Common myeloid progenitor, CD34-positive (primary cell): ENCODE measurements around the gene ISCU.

Source experiments
- CTCF ChIA-PET: fragments of 350-600 bp; sonication (Branson Sonifier 250); formaldehyde crosslinking; loops from one replicate; lab custom pipeline; 2021; ENCODE audit warnings: antibody characterized with exemption; lab: Charles Lee
- POLR2A ChIA-PET: fragments of 350-600 bp; sonication (Branson Sonifier 250); formaldehyde crosslinking; loops from one replicate; lab custom pipeline; 2021; ENCODE audit warnings: antibody characterized with exemption; lab: Charles Lee
- DNase-seq, 3 donors: peaks; one replicate each; pipeline versions ENCODE4 v3.0.0 to v3.0.0-alpha.2; 2013
- H3K27ac ChIP-seq, 2 experiments: 1 replicate in 1 of 2; 2 replicates in 1 of 2; pipeline ENCODE4 v1.7.0; 2013; ENCODE audit warnings: inconsistent platforms in 2 of 2, low read length in 2 of 2, mild to moderate bottlenecking in 2 of 2, low read depth in 1 of 2, moderate library complexity in 1 of 2; ENCODE audit not compliant: severe bottlenecking in 2 of 2, insufficient read depth in 1 of 2, poor library complexity in 1 of 2
- H3K27me3 ChIP-seq, 5 experiments: replicated peaks in 2 of 5; 1 replicate in 3 of 5; 2 replicates in 2 of 5; pipeline versions ENCODE4 v1.6.1 to v1.7.0; 2013; ENCODE audit warnings: low read length in 4 of 5, mild to moderate bottlenecking in 2 of 5, moderate library complexity in 2 of 5, inconsistent platforms in 1 of 5; ENCODE audit not compliant: insufficient read depth in 5 of 5, control insufficient read depth in 4 of 5
- H3K36me3 ChIP-seq, 4 experiments: 1 replicate in 2 of 4; 2 replicates in 2 of 4; pipeline versions ENCODE4 v1.6.1 to v1.7.0; 2013; ENCODE audit warnings: low read length in 3 of 4, control low read depth in 1 of 4, mild to moderate bottlenecking in 1 of 4; ENCODE audit not compliant: control insufficient read depth in 4 of 4, insufficient read depth in 4 of 4
- H3K4me1 ChIP-seq, 4 experiments: 1 replicate in 3 of 4; 2 replicates in 1 of 4; pipeline versions ENCODE4 v1.6.1 to v1.7.1; 2013; ENCODE audit warnings: low read length in 3 of 4, mild to moderate bottlenecking in 3 of 4, control low read depth in 1 of 4, inconsistent platforms in 1 of 4, moderate library complexity in 1 of 4; ENCODE audit not compliant: control insufficient read depth in 4 of 4, insufficient read depth in 4 of 4; ENCODE audit errors: control extremely low read depth in 1 of 4
- H3K4me3 ChIP-seq, 7 experiments: 1 replicate in 4 of 7; 2 replicates in 3 of 7; pipeline versions ENCODE4 v1.5.1 to v1.7.0; 2013; ENCODE audit warnings: mild to moderate bottlenecking in 7 of 7, low read length in 6 of 7, moderate library complexity in 6 of 7, inconsistent platforms in 2 of 7, low read depth in 2 of 7, control low read depth in 1 of 7; ENCODE audit not compliant: insufficient read depth in 4 of 7, control insufficient read depth in 1 of 7; ENCODE audit errors: extremely low read depth in 1 of 7
- H3K9me3 ChIP-seq, 5 experiments: 1 replicate in 4 of 5; 2 replicates in 1 of 5; pipeline versions ENCODE4 v1.6.1 to v1.7.1; 2013; ENCODE audit warnings: low read length in 4 of 5, mild to moderate bottlenecking in 2 of 5, inconsistent platforms in 1 of 5, low read depth in 1 of 5, moderate library complexity in 1 of 5; ENCODE audit not compliant: control insufficient read depth in 4 of 5, insufficient read depth in 2 of 5; ENCODE audit errors: control extremely low read depth in 1 of 5
- WGBS: methylation state at CpG from one replicate; pipeline ENCODE4 v1.1.5; 2013; ENCODE audit not compliant: insufficient coverage; 5-methylcytosine and 5-hydroxymethylcytosine counted together

The ISCU gene

GRCh38 chr12:108575199-108575912 is 13.0 kb downstream of the ISCU start:
- CTCF ChIA-PET = interaction anchor here (2.0 to 20.3 kb wide), 3 partner anchors 8 to 47 kb away, joined by 6 to 591 read pairs (median 17); partner anchors contain the start of gene SELPLG
- DNase-seq = no peak
- no peaks in the 10 kb centered on the region for H3K9me3 ChIP-seq
- no peak overlapping the region for H3K27ac ChIP-seq
- WGBS = 98% methylated on average over 7 of the region's 9 CpGs
- no peak overlapping the region for H3K4me3 ChIP-seq
- POLR2A ChIA-PET = no interaction called here
- no peaks in the 10 kb centered on the region for H3K4me1 ChIP-seq
- no peaks in the 10 kb centered on the region for H3K27me3 ChIP-seq
- no peaks in the 10 kb centered on the region for H3K36me3 ChIP-seq

GRCh38 chr12:108576660-108577234 is 14.4 kb downstream of the ISCU start:
- no peaks in the 10 kb centered on the region for H3K36me3 ChIP-seq
- H3K4me1 ChIP-seq = no peaks in the 10 kb centered on the region
- CTCF ChIA-PET = interaction anchor here (0.7 to 20.3 kb wide), 8 partner anchors 10 to 46 kb away, joined by 3 to 591 read pairs (median 4); partner anchors contain the start of genes ISCU and SELPLG
- H3K4me3 ChIP-seq = no peak overlapping the region
- H3K9me3 ChIP-seq = no peaks in the 10 kb centered on the region
- H3K27ac ChIP-seq = no peak overlapping the region
- no peak for DNase-seq
- POLR2A ChIA-PET = no interaction called here
- 0% methylated on average over 1 of the region's 6 CpGs for WGBS
- no peaks in the 10 kb centered on the region for H3K27me3 ChIP-seq

- DNase-seq = no peak
- H3K27ac ChIP-seq = no peak overlapping the region
- H3K27me3 ChIP-seq = no peaks in the 10 kb centered on the region
- no peaks in the 10 kb centered on the region for H3K9me3 ChIP-seq
- ChIA-PET CTCF (interaction anchor here (0.7 to 20.3 kb wide), 6 partner anchors 11 to 45 kb away, joined by 3 to 591 read pairs (median 4); partner anchors contain the start of genes ISCU and SELPLG), POLR2A (no interaction called here)
- H3K36me3 ChIP-seq = no peaks in the 10 kb centered on the region
- no peaks in the 10 kb centered on the region for H3K4me1 ChIP-seq
- no peak overlapping the region for H3K4me3 ChIP-seq
These were observed 15.1 kb downstream of the ISCU start for GRCh38 chr12:108577458-108577857.

DNA sequence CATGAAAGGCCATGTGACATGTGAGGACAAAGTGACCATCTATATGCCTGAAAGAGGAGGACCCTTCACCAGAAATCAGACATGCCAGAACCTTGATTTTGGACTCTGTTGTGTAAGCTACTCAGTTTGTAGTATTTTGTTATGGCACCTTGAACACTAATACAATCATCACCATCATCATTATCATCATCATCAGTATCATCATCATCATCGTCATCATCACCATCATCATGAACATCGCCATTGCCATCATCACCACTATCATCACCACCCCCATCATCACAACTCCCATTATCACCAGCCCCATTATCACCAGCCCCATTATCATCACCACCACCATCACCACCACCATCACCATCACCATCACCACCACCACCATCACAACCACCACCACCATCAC is 15.9 kb downstream of the ISCU start:
- DNase-seq = no peak
- no peak overlapping the region for H3K27ac ChIP-seq
- no peaks in the 10 kb centered on the region for H3K4me1 ChIP-seq
- 100% methylated on average over 2 of the region's 2 CpGs for WGBS
- H3K9me3 ChIP-seq = no peaks in the 10 kb centered on the region
- H3K36me3 ChIP-seq = no peaks in the 10 kb centered on the region
- no peak overlapping the region for H3K4me3 ChIP-seq
- ChIA-PET CTCF (interaction anchor here (0.9 to 20.3 kb wide), 5 partner anchors 11 to 86 kb away, joined by 3 to 591 read pairs (median 5); partner anchors contain the start of genes ISCU and SELPLG), POLR2A (no interaction called here)
- no peaks in the 10 kb centered on the region for H3K27me3 ChIP-seq

- no peaks in the 10 kb centered on the region for H3K36me3 ChIP-seq
- H3K27me3 ChIP-seq = no peaks in the 10 kb centered on the region
- no peaks in the 10 kb centered on the region for H3K4me1 ChIP-seq
- H3K9me3 ChIP-seq = no peaks in the 10 kb centered on the region
- H3K27ac ChIP-seq = no peak overlapping the region
- ChIA-PET POLR2A (no interaction called here), CTCF (interaction anchor here (0.9 to 20.3 kb wide), 4 partner anchors 12 to 86 kb away, joined by 3 to 591 read pairs (median 5); partner anchors contain the start of gene SELPLG)
- WGBS = 75% methylated on average over 2 of the region's 3 CpGs
- H3K4me3 ChIP-seq = no peak overlapping the region
- no peak for DNase-seq
These were observed 16.4 kb downstream of the ISCU start for GRCh38 chr12:108578813-108579212.

GRCh38 chr12:108580531-108580930 is 18.1 kb downstream of the ISCU start:
- no peak overlapping the region for H3K27ac ChIP-seq
- H3K4me1 ChIP-seq = no peaks in the 10 kb centered on the region
- H3K9me3 ChIP-seq = no peaks in the 10 kb centered on the region
- no peaks in the 10 kb centered on the region for H3K27me3 ChIP-seq
- ChIA-PET POLR2A (no interaction called here), CTCF (interaction anchor here (1.6 kb wide), 1 partner anchor 15 kb away, joined by 3 read pairs; no protein-coding TSS in a partner anchor)
- 74% methylated on average over 3 of the region's 3 CpGs for WGBS
- no peak for DNase-seq
- H3K36me3 ChIP-seq = no peaks in the 10 kb centered on the region
- H3K4me3 ChIP-seq = no peak overlapping the region
